GM10248 (cell line): ENCODE data around the gene CEBPB.

Experiments
- CTCF ChIA-PET: fragments of 300-600 bp; sonication (Branson Sonifier 250); formaldehyde crosslinking; extraction: SDS; loops from one replicate; lab custom pipeline; 2021; ENCODE audit warnings: antibody characterized with exemption; lab: Yijun Ruan, JAX
- POLR2A ChIA-PET: fragments of 350-650 bp; sonication (Branson Sonifier 250); formaldehyde crosslinking; extraction: SDS; loops from one replicate; lab custom pipeline; 2020; ENCODE audit warnings: antibody characterized with exemption; lab: Yijun Ruan, JAX
- DNase-seq: peaks from one replicate; pipeline ENCODE4 v3.0.0; 2012; ENCODE audit errors: extremely low spot score
- TF ChIP-seq, protein P1 (sequence below): IDR thresholded peaks from 2 replicates; pipeline ENCODE4 v1.5.1; 2012; ENCODE audit warnings: mild to moderate bottlenecking, low read depth; ENCODE audit errors: extremely low read depth, missing control alignments, control extremely low read depth

CEBPB gene

DNA sequence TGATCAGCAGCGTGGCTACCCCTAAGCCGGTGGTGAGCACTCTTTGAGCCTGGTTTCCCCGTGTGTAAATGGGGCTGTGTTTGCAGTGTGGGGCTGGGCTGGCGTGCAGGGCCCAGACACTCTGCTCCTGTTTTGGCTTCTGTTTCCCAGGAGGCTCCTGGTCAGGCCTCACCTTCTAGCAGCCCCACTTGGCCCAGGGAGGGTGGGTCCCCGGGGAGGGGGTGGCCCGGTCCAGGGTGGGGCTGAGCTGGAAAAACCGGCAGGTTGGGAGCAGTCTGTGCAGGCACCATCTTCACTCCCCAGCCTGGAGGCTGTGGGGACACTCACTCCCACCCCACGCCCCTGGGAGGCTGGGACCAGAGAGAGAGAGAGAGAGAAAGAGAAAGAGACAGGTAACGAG lies 25.3 kb downstream of the CEBPB start:
- no peak for DNase-seq
- ChIA-PET POLR2A (no interaction called here), CTCF (interaction anchor here (1.5 kb wide), 2 partner anchors 11 to 248 kb away, joined by 4 to 5 read pairs; no protein-coding TSS in a partner anchor)
- TF ChIP-seq, protein P1, sequence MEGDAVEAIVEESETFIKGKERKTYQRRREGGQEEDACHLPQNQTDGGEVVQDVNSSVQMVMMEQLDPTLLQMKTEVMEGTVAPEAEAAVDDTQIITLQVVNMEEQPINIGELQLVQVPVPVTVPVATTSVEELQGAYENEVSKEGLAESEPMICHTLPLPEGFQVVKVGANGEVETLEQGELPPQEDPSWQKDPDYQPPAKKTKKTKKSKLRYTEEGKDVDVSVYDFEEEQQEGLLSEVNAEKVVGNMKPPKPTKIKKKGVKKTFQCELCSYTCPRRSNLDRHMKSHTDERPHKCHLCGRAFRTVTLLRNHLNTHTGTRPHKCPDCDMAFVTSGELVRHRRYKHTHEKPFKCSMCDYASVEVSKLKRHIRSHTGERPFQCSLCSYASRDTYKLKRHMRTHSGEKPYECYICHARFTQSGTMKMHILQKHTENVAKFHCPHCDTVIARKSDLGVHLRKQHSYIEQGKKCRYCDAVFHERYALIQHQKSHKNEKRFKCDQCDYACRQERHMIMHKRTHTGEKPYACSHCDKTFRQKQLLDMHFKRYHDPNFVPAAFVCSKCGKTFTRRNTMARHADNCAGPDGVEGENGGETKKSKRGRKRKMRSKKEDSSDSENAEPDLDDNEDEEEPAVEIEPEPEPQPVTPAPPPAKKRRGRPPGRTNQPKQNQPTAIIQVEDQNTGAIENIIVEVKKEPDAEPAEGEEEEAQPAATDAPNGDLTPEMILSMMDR: no peak

DNA sequence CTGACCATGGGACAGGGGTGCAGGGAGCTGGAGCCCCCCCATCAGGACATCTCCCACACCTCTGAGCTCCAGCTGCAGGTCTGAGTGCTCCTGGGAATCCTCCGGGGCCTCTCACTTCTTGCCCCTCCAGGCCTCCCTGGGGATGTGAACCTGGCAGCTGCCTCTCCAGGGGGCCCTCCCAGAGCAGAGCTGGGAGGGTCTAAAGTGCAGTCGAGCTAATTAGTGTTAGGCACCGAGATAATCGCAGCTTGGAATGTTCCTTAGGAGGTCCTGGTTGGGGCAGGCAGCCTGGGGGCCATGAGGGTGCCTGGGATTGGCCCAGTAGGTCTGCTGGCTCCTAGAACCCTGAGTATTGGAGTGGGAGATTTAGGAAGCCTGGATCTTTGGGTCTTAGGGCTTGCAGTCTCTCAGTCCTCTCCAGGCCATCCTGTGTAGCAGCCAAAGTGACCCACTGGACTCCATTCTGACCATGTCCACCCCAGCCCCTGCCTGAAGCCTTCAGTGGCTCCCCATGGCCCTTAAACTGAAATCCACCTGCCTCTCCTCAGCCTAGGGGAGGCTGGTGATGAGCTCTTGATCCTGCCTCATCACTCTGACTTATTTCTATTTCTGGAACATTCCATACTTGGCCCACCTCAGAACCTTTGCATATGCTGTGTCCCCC lies 26.0 kb downstream of the CEBPB start:
- DNase-seq: no peak
- POLR2A ChIA-PET: no interaction called here
- CTCF ChIA-PET: interaction anchor here (0.8 to 1.5 kb wide), 3 partner anchors 9 to 248 kb away, joined by 4 to 5 read pairs (median 4); no protein-coding TSS in a partner anchor

DNA sequence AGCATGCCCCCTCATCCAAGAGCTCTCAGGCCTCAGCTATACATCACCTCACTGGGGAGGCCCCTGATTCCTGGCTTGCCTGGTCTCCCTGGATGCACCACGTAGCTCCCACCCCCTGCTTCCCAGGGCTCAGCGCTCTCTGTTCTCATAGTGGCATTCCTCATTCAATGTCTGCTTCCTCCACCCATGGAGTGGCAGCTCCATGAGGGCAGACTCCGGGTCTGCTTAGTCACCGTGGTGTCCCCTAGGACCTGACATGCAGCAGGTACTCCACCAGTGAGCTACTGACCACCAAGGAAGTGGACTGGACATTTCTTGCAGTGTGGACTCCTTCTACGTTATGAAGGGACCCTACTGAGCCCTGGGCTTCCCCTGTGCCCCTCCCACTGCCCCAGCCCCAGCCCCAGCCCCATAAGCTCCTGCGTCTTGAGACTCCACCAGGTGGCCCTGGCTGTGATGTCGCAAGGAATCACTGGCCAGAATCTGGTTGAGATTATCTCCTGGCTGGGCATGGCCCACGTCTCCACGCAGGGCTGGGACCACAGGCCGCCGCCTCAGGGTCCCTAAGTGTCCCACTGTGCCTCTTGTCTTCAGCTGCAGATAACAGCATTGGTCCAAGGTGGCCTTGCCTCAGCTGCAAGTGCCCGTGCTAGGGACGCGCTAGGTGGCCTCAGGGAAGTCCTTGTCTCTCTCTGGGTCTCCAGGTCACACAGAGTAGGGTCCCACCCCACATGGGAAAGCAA lies 26.7 kb downstream of the CEBPB start:
- ChIA-PET POLR2A (no interaction called here), CTCF (interaction anchor here (0.8 to 1.5 kb wide), 3 partner anchors 9 to 247 kb away, joined by 4 to 5 read pairs (median 4); no protein-coding TSS in a partner anchor)
- TF ChIP-seq, protein P1: no peak
- DNase-seq: no peak

More for the DNA sequence above, 26.0 kb downstream of the CEBPB start:
- TF ChIP-seq, protein P1: no peak

DNA sequence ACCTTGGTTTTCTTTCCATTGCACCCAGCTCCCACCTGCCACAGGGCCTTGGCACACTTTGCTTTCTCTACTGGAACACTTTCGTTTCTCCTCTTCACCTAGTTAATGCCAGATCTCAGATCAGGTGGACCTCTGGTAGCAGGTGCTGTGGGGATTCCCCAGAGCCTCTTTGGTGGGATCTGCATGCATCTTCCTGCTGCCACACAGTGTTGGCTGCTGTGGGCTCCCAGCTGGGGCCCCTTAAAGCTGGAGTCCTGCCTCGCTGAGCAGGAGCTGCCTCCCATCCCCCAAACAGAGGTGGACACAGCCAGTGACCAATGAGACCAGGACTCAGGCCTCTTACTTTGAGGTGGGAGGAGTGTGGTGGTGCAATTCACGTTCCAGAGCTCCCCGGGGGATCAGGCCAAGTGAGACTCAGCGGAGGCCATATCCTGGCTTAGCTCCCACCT lies 28.4 kb downstream of the CEBPB start:
- CTCF ChIA-PET: no interaction called here
- TF ChIP-seq, protein P1: no peak
- POLR2A ChIA-PET: no interaction called here
- DNase-seq: no peak

DNA sequence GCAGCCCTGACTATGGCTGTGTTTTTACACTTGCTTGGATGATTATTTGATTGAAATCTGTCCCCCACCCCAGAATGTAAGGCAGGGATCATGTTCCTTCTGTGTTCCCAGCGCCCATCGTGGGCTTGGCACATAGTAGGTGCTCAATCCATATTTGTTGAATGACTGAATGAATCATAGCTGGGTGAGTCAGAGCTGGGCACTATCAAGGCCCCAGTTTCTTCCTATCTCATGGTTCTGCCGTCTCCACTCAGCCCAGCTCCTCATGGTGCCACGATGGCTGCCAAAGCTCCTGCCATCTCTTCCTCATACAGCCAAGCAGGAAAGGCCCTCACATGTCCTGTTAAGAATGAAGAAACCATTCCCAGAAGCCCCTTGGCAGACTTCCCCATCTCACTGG lies 29.0 kb downstream of the CEBPB start:
- TF ChIP-seq, protein P1: no peak
- CTCF ChIA-PET: no interaction called here
- POLR2A ChIA-PET: no interaction called here
- no peak for DNase-seq

DNA sequence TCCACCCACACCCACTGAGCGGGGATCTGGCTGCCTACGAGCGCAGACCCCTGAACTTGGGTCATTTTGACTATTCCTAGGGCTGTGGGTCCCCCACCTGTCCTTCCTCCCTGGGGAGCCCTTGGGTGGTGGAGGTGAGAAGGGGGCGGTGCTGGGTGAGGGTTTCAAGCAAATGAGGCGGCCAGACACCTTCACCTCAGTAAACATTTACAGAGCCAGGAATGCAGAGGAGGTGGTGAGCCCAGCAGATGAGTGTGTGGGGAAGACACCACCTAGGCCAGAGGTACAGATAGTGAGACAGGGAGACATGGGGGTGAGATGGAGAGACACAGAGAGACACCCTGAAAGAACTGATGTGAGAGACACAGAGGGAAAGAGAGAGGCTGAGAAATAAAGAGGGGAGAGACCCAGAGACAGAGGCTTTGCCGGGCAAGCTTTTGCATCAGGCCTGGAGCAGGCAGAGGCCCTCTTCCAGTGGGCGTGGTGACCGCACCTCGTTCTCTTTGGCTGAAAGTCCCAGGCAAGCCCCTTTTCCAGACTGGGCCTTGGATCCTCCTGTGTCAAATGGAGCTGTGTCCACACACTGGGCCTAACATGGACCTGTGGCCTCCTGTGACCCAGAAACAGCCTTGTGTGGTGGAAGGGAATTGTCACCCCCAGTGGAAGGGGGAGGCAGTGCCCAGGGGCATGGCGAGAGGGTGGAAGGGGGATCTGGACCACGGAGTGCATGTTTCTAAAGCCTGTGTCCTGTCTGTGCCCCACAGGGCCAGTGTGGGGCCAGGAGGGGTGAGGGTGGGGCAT lies 29.7 kb downstream of the CEBPB start:
- TF ChIP-seq, protein P1: no peak
- ChIA-PET CTCF (interaction anchor here (0.9 kb wide), 1 partner anchor 11 kb away, joined by 3 read pairs; no protein-coding TSS in a partner anchor), POLR2A (no interaction called here)
- no peak for DNase-seq
